Naive thymus-derived CD8-positive, alpha-beta T cell (primary cell): ENCODE results near the gene TRPM1. TPM values are rescaled to one million over a fixed set of nuclear protein-coding genes. Genes with fewer than 3 reads are reported as not detected.

Experiments used
- ATAC-seq, 2 donors: fragments of 150-1000 bp; cut with Tn5 transposase in 1 of 2; sonication (Bioruptor Pico), chemical (Tn5 transposase) in 1 of 2; 1 replicate in 1 of 2; 2 replicates in 1 of 2; pipeline ENCODE4 v1.10.0; 2021; ENCODE audit warnings: mild to moderate bottlenecking in 2 of 2, moderate library complexity in 2 of 2
- POLR2A ChIA-PET: fragments of 350-600 bp; sonication (Branson Sonifier 250); formaldehyde crosslinking; loops from one replicate; lab custom pipeline; 2021; ENCODE audit warnings: antibody characterized with exemption; lab: Charles Lee
- DNase-seq, 10 donors: peaks; one replicate each; pipeline versions ENCODE4 v3.0.0 to v3.0.0-alpha.2; 2020 to 2022
- H3K27ac Mint-ChIP-seq, 10 donors: one replicate each; pipeline ENCODE4 v1.8.0; 2020 to 2022; ENCODE audit warnings: mild to moderate bottlenecking in 10 of 10, mixed read lengths in 10 of 10, moderate library complexity in 4 of 10, inconsistent platforms in 1 of 10
- H3K27me3 Mint-ChIP-seq, 5 donors: one replicate each; pipeline ENCODE4 v1.8.0; 2021 to 2022; ENCODE audit warnings: mixed read lengths in 5 of 5
- H3K36me3 Mint-ChIP-seq, 3 donors: one replicate each; pipeline ENCODE4 v1.8.0; 2020 to 2022; ENCODE audit warnings: mixed read lengths in 3 of 3, mild to moderate bottlenecking in 2 of 3, inconsistent platforms in 1 of 3
- H3K4me1 Mint-ChIP-seq, 4 donors: one replicate each; pipeline ENCODE4 v1.8.0; 2021 to 2022; ENCODE audit warnings: mixed read lengths in 4 of 4
- H3K4me3 Mint-ChIP-seq, 10 donors: one replicate each; pipeline ENCODE4 v1.8.0; 2020 to 2022; ENCODE audit warnings: mild to moderate bottlenecking in 10 of 10, mixed read lengths in 10 of 10, moderate library complexity in 6 of 10, inconsistent platforms in 1 of 10
- H3K9me3 Mint-ChIP-seq, 9 donors: one replicate each; pipeline ENCODE4 v1.8.0; 2020 to 2022; ENCODE audit warnings: mixed read lengths in 9 of 9, mild to moderate bottlenecking in 3 of 9, inconsistent platforms in 1 of 9, moderate library complexity in 1 of 9
- polyA plus RNA-seq, 3 donors: library from polyadenylated mRNA; unstranded; fragments of 300-500 nt; fragmentation: Illumina TruSeq; gene quantifications; one replicate each; pipeline ENCODE4 v1.2.3, GENCODE V29; 2021
- total RNA-seq, 8 experiments: library from RNA in 2 of 8; stranded (reverse) in 2 of 8; gene quantifications; one replicate each; pipeline ENCODE4 v1.2.3 and lab custom pipeline; 2021 to 2026

TRPM1 gene
- total and polyA plus RNA-seq, 5 experiments from 2014 or later: not detected

DNA sequence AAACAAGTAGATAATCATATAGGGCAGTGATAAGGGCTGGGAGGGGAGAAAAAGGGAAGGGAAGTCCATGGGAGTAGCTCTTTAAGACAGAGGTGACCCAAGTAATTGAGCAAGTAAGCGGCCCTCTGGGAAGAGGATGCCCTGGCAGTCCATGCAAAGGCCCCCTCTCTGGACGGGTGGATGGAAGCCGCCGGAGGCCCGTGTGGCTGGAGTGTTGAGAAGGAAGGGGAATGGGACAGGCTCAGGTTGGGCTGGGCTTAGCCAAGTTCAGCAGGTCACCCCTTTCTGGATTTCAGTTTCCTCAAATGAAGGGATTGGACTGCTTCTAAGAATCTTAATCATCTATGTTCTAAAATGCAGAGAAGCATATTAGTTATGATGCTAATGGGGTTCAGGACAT lies 32.4 kb upstream of the TRPM1 start:
- POLR2A ChIA-PET: no interaction called here
- Mint-ChIP-seq H3K36me3 (no peaks in the 10 kb centered on the region), H3K27me3 (peaks cover 0 to 3% (median 0%) of the 10 kb centered on the region in 5 donors), H3K27ac (peak overlapping the region in 1 of 10 donors; percentile 83), H3K4me1 (peaks cover 0 to 8% (median 0%) of the 10 kb centered on the region in 4 donors), H3K9me3 (no peaks in the 10 kb centered on the region), H3K4me3 (no peak overlapping the region)
- no peak for DNase-seq
- ATAC-seq: no peak

DNA sequence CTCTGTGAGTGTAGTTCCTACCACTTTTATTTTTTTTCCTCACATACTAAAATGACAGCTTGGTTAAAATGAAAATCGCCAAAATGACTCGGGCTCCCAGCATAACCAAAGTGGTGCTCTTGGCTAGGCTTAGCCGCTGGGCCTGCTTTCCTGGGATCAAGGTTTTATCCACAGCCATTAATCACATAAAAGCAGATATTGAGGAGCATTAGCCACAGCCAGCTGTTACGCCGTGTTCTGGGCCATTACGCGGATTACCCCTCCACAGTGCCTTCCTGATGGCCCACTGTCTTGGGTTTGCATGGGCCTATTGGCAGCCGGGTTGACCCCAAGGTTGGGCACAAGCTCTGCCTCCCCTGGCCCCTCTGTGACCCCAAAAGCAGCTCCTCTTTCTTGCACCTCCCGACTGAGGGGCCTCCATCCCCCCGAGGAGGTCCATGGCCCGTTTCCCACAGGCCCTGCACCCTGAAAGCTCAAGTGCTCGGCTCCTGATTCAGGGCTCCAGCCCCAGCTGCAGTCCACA lies 30.4 kb upstream of the TRPM1 start:
- H3K4me3 Mint-ChIP-seq: no peak overlapping the region
- ATAC-seq (no peak), DNase-seq (no peak)
- peaks cover 0 to 3% (median 0%) of the 10 kb centered on the region in 5 donors for H3K27me3 Mint-ChIP-seq
- no peak overlapping the region for H3K27ac Mint-ChIP-seq
- no peaks in the 10 kb centered on the region for H3K9me3 Mint-ChIP-seq
- no peaks in the 10 kb centered on the region for H3K36me3 Mint-ChIP-seq
- peaks cover 0 to 8% (median 0%) of the 10 kb centered on the region in 4 donors for H3K4me1 Mint-ChIP-seq
- POLR2A ChIA-PET: no interaction called here

DNA sequence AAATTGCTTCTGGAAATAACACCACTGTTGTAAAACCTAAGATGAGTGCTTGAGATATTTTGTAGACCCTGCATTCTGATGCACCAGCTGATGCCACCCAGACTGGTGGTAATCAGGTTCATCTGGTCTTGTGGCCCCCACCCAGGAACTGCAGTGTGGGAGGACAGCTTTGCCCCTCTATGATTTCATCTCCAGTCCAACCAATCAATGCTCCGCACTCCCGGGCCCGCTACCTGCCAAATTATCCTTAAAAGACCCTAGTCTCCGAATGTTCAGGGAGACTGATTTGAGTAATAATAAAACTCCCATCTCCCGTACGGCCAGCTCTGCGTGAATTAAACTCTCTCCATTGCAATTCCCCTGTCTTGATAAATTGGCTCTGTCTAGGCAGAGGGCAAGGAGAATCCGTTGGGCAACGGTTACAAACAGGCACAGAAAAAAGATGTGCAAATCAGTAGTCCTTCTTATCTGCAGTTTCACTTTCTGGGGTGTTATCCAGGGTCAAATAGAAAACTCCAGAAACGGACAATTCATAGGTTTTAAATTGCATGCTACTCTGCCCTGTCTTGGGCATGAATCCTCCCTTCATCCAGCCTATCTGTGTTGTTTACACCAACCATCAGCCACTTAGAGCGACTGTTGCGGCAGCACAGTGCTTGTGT lies 29.2 kb upstream of the TRPM1 start:
- no peaks in the 10 kb centered on the region for H3K36me3 Mint-ChIP-seq
- ATAC-seq (no peak), DNase-seq (no peak)
- H3K4me1 Mint-ChIP-seq: peaks cover 0 to 8% (median 0%) of the 10 kb centered on the region in 4 donors
- H3K27me3 Mint-ChIP-seq: peaks cover 0 to 3% (median 0%) of the 10 kb centered on the region in 5 donors
- POLR2A ChIA-PET: no interaction called here
- peak overlapping the region in 1 of 10 donors; percentile 58 for H3K4me3 Mint-ChIP-seq
- H3K9me3 Mint-ChIP-seq: no peaks in the 10 kb centered on the region
- no peak overlapping the region for H3K27ac Mint-ChIP-seq

DNA sequence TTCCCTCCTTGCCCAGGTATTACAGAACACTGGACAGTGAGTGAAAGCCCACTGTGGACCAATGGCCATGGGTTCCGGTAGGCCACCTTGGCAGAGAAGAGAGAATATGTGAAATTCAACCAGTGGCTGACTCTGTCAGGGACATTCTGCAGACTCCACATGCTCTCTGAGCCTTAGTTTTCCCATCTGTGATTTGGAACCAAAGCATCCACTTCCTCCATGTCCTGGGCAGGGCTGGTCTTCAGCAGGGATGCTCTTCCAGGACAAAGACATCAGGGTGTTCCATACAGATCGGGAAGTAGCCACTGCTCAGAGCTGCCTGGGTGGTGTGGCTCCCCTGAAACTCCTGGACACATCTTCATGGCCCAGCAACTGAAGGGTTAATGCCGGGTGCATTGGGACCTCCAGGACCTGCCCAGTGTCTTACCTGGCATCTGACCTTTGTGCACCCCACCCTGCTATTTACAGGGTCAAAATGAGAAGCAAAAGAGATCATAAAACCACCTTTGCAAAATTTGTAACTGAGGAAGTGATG lies 28.3 kb upstream of the TRPM1 start:
- H3K27ac Mint-ChIP-seq: no peak overlapping the region
- ATAC-seq (no peak), DNase-seq (no peak)
- POLR2A ChIA-PET: interaction anchor here (0.9 kb wide), 1 partner anchor 271 kb away, joined by 4 read pairs; no protein-coding TSS in a partner anchor
- no peaks in the 10 kb centered on the region for H3K9me3 Mint-ChIP-seq
- peaks cover 0 to 8% (median 0%) of the 10 kb centered on the region in 4 donors for H3K4me1 Mint-ChIP-seq
- no peak overlapping the region for H3K4me3 Mint-ChIP-seq
- peaks cover 0 to 3% (median 0%) of the 10 kb centered on the region in 5 donors for H3K27me3 Mint-ChIP-seq
- H3K36me3 Mint-ChIP-seq: no peaks in the 10 kb centered on the region

DNA sequence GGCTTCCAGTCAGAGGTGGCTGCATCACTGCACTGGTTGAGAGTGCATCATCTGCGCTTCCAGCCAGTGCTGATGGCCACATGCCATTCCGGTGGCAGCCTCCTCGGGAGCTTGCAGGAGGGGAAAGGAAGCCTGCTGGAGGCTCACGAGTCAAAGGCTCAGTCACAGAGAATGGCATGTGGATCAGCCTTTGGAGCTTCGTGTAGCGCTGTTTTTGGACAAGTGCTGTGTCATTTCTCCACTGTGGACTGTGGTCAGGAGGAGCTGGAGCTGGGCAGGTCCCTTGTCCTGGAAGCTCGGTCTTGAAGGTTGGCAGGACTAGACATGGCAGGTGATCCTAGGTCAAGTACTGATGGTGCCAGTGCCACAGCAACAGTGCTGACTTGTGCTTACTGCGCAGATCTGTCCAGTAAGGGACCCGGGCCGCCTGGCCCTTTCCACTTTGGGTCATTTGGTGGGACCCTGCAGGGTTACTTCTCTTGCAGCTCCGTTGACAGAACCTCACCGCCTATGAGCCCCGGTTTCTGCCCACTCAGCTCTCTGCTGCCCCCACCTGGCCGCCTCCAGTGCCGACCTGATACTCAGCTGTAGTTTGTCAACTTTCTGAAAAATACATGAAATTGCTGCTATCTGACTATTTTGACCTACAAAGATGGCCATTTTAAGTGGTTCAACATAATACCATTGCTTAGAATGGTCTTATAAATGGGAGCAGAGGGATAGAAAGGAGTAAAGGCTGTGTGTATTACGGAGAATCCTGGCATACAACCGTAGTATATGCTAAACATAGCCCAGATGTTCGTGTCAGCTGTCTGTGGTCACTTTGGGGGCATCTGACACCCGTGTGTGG lies 27.6 kb upstream of the TRPM1 start:
- Mint-ChIP-seq H3K27me3 (peaks cover 0 to 3% (median 0%) of the 10 kb centered on the region in 5 donors), H3K27ac (no peak overlapping the region), H3K9me3 (no peaks in the 10 kb centered on the region), H3K36me3 (no peaks in the 10 kb centered on the region), H3K4me1 (peaks cover 0 to 8% (median 0%) of the 10 kb centered on the region in 4 donors), H3K4me3 (no peak overlapping the region)
- DNase-seq (peak; percentile 39 to 84 (median 74)), ATAC-seq (peak; percentile 80 to 84)
- POLR2A ChIA-PET: interaction anchor here (0.9 kb wide), 1 partner anchor 270 kb away, joined by 4 read pairs; no protein-coding TSS in a partner anchor

DNA sequence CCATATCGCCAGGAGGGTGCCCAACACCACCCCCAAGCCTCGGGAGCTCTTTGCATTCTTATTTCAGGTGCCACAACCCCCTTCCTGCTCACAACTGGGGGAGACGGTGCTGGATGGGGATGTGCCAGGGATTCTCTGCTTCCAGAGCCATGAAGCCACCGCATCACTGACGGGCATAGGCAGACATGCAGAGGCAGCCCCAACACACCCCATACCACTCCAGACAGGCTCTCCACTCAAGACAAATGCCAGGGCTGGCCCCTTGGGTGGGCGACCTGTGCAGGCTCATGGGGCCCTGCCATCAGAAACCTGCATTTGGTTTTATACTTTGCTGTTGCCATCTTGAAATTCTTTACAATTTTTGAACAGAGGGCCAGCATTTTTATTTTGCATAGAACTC lies 27.0 kb upstream of the TRPM1 start:
- DNase-seq (no peak), ATAC-seq (no peak)
- no peaks in the 10 kb centered on the region for H3K36me3 Mint-ChIP-seq
- H3K27me3 Mint-ChIP-seq: peaks cover 0 to 3% (median 0%) of the 10 kb centered on the region in 5 donors
- POLR2A ChIA-PET: no interaction called here
- peaks cover 0 to 8% (median 0%) of the 10 kb centered on the region in 4 donors for H3K4me1 Mint-ChIP-seq
- H3K27ac Mint-ChIP-seq: no peak overlapping the region
- H3K4me3 Mint-ChIP-seq: no peak overlapping the region
- H3K9me3 Mint-ChIP-seq: no peaks in the 10 kb centered on the region

DNA sequence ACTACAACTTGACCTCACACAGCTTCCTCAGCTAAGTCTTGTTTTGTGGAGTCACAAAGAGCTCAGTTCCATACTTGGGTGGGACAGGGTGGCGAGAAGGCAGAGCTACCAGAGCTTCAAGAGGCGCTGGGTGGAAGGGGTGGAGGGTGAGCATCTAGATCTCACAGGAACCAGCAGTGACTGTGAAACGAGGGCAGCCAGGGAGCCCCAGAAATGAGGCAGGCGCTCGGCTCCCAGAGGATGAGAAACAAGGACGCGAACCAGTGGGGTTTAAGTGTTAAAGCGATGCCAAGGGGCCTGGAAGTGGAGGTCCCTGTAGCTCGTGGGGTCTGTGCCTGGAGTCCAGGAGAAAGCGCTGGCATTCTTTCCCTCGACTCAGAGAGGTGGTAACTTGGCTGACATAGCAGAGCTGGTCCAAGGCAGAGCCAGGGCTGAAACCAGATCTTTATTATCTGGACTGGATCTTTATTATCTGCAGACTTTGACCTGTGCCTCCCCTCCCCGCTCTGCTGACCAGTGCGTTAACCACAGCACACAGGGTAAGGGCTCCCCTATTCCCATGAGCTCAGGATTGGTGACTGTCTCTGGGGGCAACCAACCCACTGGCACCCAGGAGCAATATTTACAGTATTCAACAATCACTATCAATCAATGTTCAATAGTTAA lies 26.2 kb upstream of the TRPM1 start:
- POLR2A ChIA-PET: no interaction called here
- ATAC-seq (no peak), DNase-seq (no peak)
- H3K4me1 Mint-ChIP-seq: peaks cover 0 to 8% (median 0%) of the 10 kb centered on the region in 4 donors
- no peaks in the 10 kb centered on the region for H3K36me3 Mint-ChIP-seq
- H3K27ac Mint-ChIP-seq: no peak overlapping the region
- peaks cover 0 to 7% (median 0%) of the 10 kb centered on the region in 9 donors for H3K9me3 Mint-ChIP-seq
- peaks cover 0 to 1% (median 0%) of the 10 kb centered on the region in 5 donors for H3K27me3 Mint-ChIP-seq
- H3K4me3 Mint-ChIP-seq: no peak overlapping the region

DNA sequence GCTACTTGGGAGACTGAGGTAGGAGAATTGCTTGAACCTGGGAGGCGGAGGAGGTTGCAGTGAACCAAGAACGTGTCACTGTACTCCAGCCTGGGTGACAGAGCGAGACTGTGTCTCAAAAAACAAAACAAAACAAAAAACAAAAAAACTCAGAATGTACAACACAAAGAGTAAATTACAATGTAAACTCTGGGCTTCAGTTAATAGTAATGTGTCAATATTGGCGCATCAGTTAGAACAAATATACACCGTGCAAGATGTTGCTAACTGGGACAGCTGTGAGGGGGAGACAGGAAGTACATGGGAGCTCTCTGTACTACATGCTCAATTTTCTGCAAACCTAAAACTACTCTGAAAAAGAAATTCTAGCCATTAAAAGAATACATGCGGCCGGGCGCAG lies 23.5 kb upstream of the TRPM1 start:
- Mint-ChIP-seq H3K27me3 (no peaks in the 10 kb centered on the region), H3K9me3 (peaks cover 4 to 31% (median 11%) of the 10 kb centered on the region in 9 donors), H3K4me1 (peaks cover 0 to 8% (median 0%) of the 10 kb centered on the region in 4 donors), H3K27ac (no peak overlapping the region), H3K4me3 (no peak overlapping the region), H3K36me3 (peaks cover 0 to 13% (median 0%) of the 10 kb centered on the region in 3 donors)
- DNase-seq (no peak), ATAC-seq (no peak)
- POLR2A ChIA-PET: no interaction called here

DNA sequence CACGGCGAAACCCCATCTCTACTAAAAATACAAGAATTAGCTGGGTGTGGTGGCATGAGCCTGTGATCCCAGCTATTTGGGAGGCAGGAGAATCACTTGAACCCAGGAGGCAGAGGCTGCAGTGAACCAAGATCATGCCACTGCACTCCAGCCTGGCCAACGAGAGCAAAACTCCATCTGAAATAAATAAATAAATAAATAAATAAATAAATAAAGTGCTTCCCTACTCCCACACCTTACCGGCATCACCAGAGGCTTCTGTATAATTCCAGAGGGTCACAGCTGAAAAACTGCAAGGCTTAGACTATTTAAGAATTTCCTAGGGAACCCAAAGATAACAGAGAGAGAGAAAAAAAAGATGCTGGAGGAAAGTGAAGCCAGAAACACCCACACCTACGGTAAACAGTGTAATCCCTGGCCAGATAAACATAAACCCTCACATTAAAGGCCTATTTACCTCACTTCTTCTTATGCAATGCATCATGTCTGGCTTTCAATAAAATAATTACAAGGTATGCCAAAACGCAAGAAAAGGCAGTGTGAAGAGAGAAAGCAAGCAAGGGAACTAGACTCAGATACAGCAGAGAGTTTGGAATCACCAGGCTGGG lies 15.0 kb upstream of the TRPM1 start:
- Mint-ChIP-seq H3K4me1 (no peaks in the 10 kb centered on the region), H3K4me3 (no peak overlapping the region), H3K27ac (no peak overlapping the region), H3K36me3 (peaks cover 0 to 18% (median 7%) of the 10 kb centered on the region in 3 donors), H3K9me3 (peaks cover 4 to 30% (median 13%) of the 10 kb centered on the region in 9 donors), H3K27me3 (peaks cover 3 to 9% (median 6%) of the 10 kb centered on the region in 5 donors)
- POLR2A ChIA-PET: no interaction called here
- ATAC-seq: no peak
- no peak for DNase-seq

DNA sequence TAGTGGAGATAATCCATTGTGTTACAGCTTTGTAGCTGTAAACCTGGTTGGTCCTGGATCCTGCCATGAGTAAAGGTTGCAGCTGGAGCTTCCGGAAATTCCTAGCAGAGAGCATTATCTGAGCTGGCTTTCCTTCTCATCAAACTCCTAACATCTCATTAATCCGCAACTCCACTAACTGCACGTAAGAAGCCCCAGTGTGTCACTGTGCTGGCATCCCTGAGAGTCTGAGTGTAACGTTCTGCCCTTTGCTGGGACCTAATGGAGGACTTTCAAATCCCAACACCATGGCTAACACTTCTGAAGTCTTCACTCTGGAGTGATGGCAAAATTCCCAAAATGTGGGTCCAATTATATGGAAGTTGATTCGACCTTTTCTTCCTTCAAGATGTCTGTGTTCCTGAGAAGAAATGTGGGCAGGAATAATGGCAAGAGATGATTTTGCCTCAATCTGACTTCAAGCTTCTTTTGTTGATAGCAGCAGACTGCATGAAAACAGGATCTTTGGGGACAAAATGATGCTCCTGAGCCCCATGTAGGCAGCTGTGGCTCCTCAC lies 9.6 kb upstream of the TRPM1 start:
- no peak overlapping the region for H3K4me3 Mint-ChIP-seq
- peaks cover 0 to 19% (median 12%) of the 10 kb centered on the region in 9 donors for H3K9me3 Mint-ChIP-seq
- H3K36me3 Mint-ChIP-seq: peaks cover 0 to 12% (median 11%) of the 10 kb centered on the region in 3 donors
- DNase-seq (no peak), ATAC-seq (no peak)
- POLR2A ChIA-PET: no interaction called here
- H3K27me3 Mint-ChIP-seq: peaks cover 3 to 9% (median 5%) of the 10 kb centered on the region in 5 donors
- peaks cover 0 to 2% (median 0%) of the 10 kb centered on the region in 4 donors for H3K4me1 Mint-ChIP-seq
- peak overlapping the region in 1 of 10 donors; percentile 36 for H3K27ac Mint-ChIP-seq

DNA sequence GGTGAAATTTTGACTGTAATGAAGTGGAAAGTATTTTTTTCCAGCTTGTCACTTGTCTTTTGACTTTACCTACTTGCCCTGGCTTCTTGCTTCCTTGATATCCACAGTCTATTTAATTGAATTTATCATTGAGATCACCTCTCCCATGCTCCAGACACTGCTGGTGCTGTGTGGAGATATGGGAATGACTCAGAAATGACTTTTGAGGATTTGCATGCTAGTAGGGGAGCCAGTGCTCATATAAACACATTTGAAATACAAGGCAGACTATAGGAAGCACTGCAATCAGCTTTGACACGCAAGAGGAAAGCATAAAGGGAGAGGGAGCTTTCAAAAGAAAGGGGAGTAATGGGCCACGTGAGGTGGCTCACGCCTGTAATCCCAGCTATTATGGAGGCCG lies 7.3 kb upstream of the TRPM1 start:
- ATAC-seq (no peak), DNase-seq (no peak)
- Mint-ChIP-seq H3K27me3 (peaks cover 0 to 6% (median under 1%) of the 10 kb centered on the region in 5 donors), H3K27ac (no peak overlapping the region), H3K9me3 (peaks cover 0 to 9% (median 2%) of the 10 kb centered on the region in 9 donors), H3K4me1 (peaks cover 0 to 2% (median 0%) of the 10 kb centered on the region in 4 donors), H3K4me3 (no peak overlapping the region), H3K36me3 (peaks cover 0 to 6% (median 1%) of the 10 kb centered on the region in 3 donors)
- POLR2A ChIA-PET: interaction anchor here (0.6 kb wide), 1 partner anchor 151 kb away, joined by 3 read pairs; no protein-coding TSS in a partner anchor
